ENCODE results near the gene KLK13. TPM values are rescaled to one million over a fixed set of nuclear protein-coding genes. Genes with fewer than 3 reads are reported as not detected.

Gene KLK13
- total and polyA plus RNA-seq, 7 donors: 0.58 to 0.60 TPM; not detected in 5

DNA sequence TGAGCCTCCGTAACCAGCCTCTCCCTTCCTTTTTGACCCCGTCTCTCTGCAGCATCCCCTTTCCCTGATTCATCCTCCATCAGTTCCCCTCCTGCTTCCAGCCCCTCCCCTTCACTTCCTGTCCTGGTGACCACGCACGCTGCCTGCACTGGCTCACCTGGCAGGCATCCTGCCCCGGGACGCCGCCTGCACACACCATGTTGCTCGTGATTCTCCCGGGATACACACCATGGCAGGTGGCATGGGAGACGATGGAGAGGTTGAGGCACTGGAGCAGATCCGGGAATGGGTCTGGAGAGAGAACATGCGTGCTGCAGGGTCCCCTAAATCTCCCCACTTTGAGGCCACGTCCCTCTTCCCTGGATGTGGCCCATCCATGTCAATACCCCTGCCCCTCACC is 34.3 kb downstream of the KLK13 start:
- peak; percentile 52 for DNase-seq
- Histone ChIP-seq H3K36me3 (no peaks in the 10 kb centered on the region), H3K4me3 (no peak overlapping the region), H3K27me3 (peaks cover 0 to 56% (median 8%) of the 10 kb centered on the region in 3 donors), H3K4me1 (no peaks in the 10 kb centered on the region), H3K9me3 (no peaks in the 10 kb centered on the region), H3K27ac (no peak overlapping the region)
- no peak for TF ChIP-seq CTCF (IDR thresholded peaks at IDR 0.05)
- TF ChIP-seq POLR2A (IDR thresholded peaks at IDR 0.05): no peak
- no peak for TF ChIP-seq EP300 (IDR thresholded peaks at IDR 0.05)
- intact Hi-C loops (cut with DNase I): no loop called here
- 76 to 78% methylated on average over 13 of the region's 13 CpGs for WGBS, 2 donors

DNA sequence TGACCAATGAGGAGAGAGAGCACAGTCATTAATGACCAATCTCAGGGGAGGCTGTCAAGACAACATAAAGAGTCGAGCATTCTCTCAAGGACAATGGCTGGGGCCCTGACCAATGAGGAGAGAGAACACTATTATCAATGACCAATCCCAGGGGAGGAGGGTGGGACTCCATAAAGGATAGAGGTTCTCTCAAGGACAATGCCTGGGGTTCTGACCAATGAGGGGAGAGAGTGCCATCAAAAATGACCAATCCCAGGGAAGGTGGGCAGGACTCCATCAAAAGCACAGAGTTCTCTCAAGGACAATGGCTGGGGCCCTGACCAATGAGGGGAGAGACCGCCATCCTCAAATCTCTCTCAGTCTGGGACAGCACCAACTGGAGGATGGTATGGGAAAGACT is 35.2 kb downstream of the KLK13 start:
- Histone ChIP-seq H3K4me3 (no peak overlapping the region), H3K9me3 (no peaks in the 10 kb centered on the region), H3K27me3 (peaks cover 0 to 62% (median 16%) of the 10 kb centered on the region in 3 donors), H3K36me3 (no peaks in the 10 kb centered on the region), H3K27ac (no peak overlapping the region), H3K4me1 (no peaks in the 10 kb centered on the region)
- intact Hi-C loops (cut with DNase I): no loop called here
- no peak for TF ChIP-seq POLR2AphosphoS5 (IDR thresholded peaks at IDR 0.05)
- TF ChIP-seq EP300 (IDR thresholded peaks at IDR 0.05): no peak
- no peak for TF ChIP-seq POLR2A (IDR thresholded peaks at IDR 0.05)
- TF ChIP-seq CTCF (IDR thresholded peaks at IDR 0.05): no peak
- 72 to 78% methylated on average over 2 of the region's 2 CpGs for WGBS, 2 donors
- DNase-seq: peak; percentile 10

DNA sequence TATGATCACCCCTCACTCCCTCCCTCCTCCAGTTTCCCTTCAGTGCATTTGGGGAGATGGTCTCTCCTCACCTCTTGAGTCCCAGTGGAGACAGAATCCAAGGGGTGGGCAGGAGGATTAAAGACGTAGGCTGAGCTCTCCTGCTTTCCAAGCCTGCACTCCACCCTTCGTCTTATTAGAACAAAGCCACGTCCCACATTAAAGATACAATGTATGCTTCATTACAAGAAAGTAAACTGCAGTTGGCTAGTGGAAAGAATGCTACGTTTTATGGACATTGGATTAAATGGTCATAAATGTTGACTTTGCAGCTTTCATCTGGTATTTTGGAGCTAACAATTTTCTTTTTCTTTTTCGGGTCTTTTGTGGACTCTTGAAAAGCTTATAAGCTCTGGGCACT is 37.0 kb downstream of the KLK13 start:
- no peak for TF ChIP-seq EP300 (IDR thresholded peaks at IDR 0.05)
- TF ChIP-seq POLR2AphosphoS5 (IDR thresholded peaks at IDR 0.05): no peak
- TF ChIP-seq POLR2A (IDR thresholded peaks at IDR 0.05): no peak
- TF ChIP-seq CTCF (IDR thresholded peaks at IDR 0.05): no peak
- 30 to 60% methylated on average over 5 of the region's 5 CpGs for WGBS, 2 donors
- intact Hi-C loops (cut with DNase I): no loop called here
- no peaks in the 10 kb centered on the region for H3K9me3 ChIP-seq
- peaks cover 0 to 64% (median 26%) of the 10 kb centered on the region in 3 donors for H3K27me3 ChIP-seq
- no peaks in the 10 kb centered on the region for H3K4me1 ChIP-seq
- no peak overlapping the region for H3K27ac ChIP-seq
- no peaks in the 10 kb centered on the region for H3K36me3 ChIP-seq
- DNase-seq: no peak
- no peak overlapping the region for H3K4me3 ChIP-seq

- peak; percentile 46 for DNase-seq
- Histone ChIP-seq H3K36me3 (no peaks in the 10 kb centered on the region), H3K4me1 (no peaks in the 10 kb centered on the region), H3K27me3 (peaks cover under 1 to 68% (median 26%) of the 10 kb centered on the region in 3 donors), H3K9me3 (no peaks in the 10 kb centered on the region), H3K27ac (no peak overlapping the region), H3K4me3 (no peak overlapping the region)
- 18 to 41% methylated on average over 14 of the region's 14 CpGs for WGBS, 2 donors
- intact Hi-C loops (cut with DNase I): no loop called here
- no peak for TF ChIP-seq POLR2A (IDR thresholded peaks at IDR 0.05)
- TF ChIP-seq POLR2AphosphoS5 (IDR thresholded peaks at IDR 0.05): no peak
- no peak for TF ChIP-seq EP300 (IDR thresholded peaks at IDR 0.05)
- TF ChIP-seq CTCF (IDR thresholded peaks at IDR 0.05): no peak
These were observed 37.6 kb downstream of the KLK13 start for GRCh38 chr19:51027126-51027806.

GRCh38 chr19:51026554-51026831 is 38.4 kb downstream of the KLK13 start, which contains the start of gene KLK11:
KLK11 (minus strand) TSS chr19:51026616; CDS start chr19:51025631, 985 bp downstream.
- Histone ChIP-seq H3K36me3 (no peaks in the 10 kb centered on the region), H3K27me3 (peaks cover 2 to 72% (median 26%) of the 10 kb centered on the region in 3 donors), H3K4me3 (no peak within 1 kb of the TSS), H3K4me1 (no peaks in the 10 kb centered on the region), H3K9me3 (no peaks in the 10 kb centered on the region), H3K27ac (no peak within 1 kb of the TSS)
- TF ChIP-seq EP300 (IDR thresholded peaks at IDR 0.05) (no peak), CTCF (IDR thresholded peaks at IDR 0.05) (no peak), POLR2AphosphoS5 (IDR thresholded peaks at IDR 0.05) (no peak), POLR2A (IDR thresholded peaks at IDR 0.05) (no peak)
- WGBS, 2 donors: 13 to 68% methylated on average over 11 of the region's 11 CpGs
- intact Hi-C loops (cut with DNase I): no loop called here
- no peak for DNase-seq

Measured in sigmoid colon (tissue), 7 donors.